ENCODE results near the gene PSKH1.
"Not testable (repeated sequence)": the region's sequence is repeated elsewhere in the genome, so short reads cannot be mapped to it uniquely, and the experiment has no call there.

PSKH1 gene

GRCh38 chr16:67924140-67924906, 31.3 kb downstream of the PSKH1 start:
- no peak for DNase-seq (ENCODE audit: low spot score)

- no peak for DNase-seq (ENCODE audit: low spot score)
Observed at GRCh38 chr16:67926181-67926750, 33.2 kb downstream of the PSKH1 start.

GRCh38 chr16:67927131-67927941, 34.3 kb downstream of the PSKH1 start:
- no peak for DNase-seq (ENCODE audit: low spot score)

- DNase-seq (ENCODE audit: low spot score), result no peak
Observed at GRCh38 chr16:67928147-67928546, 35.1 kb downstream of the PSKH1 start.

- peak; percentile 80 for DNase-seq (ENCODE audit: low spot score)
Observed at GRCh38 chr16:67928561-67929364, 35.7 kb downstream of the PSKH1 start.

GRCh38 chr16:67930191-67930590, 37.1 kb downstream of the PSKH1 start:
- DNase-seq (ENCODE audit: low spot score), result no peak

GRCh38 chr16:67930678-67931211, 37.7 kb downstream of the PSKH1 start:
- DNase-seq (ENCODE audit: low spot score), result no peak

- DNase-seq (ENCODE audit: low spot score), result no peak
Observed at GRCh38 chr16:67931712-67932461, 38.8 kb downstream of the PSKH1 start, which contains the start of gene CTRL. Gene CTRL (minus strand): TSS chr16:67931862. CDS start chr16:67931852, 10 bp downstream.

- DNase-seq (ENCODE audit: low spot score), result no peak
Observed at GRCh38 chr16:67932462-67932840, 39.4 kb downstream of the PSKH1 start.

- no peak for DNase-seq (ENCODE audit: low spot score)
Observed at GRCh38 chr16:67933805-67934204, 40.8 kb downstream of the PSKH1 start.

GRCh38 chr16:67934306-67935100, 41.4 kb downstream of the PSKH1 start:
- no peak for DNase-seq (ENCODE audit: low spot score)

GRCh38 chr16:67935101-67935401, 42.0 kb downstream of the PSKH1 start:
- no peak for DNase-seq (ENCODE audit: low spot score)

- peak; percentile 97 for DNase-seq (ENCODE audit: low spot score)
Observed at GRCh38 chr16:67935402-67936123, 42.5 kb downstream of the PSKH1 start.

- peak; percentile 52 for DNase-seq (ENCODE audit: low spot score)
Observed at GRCh38 chr16:67936124-67936879, 43.2 kb downstream of the PSKH1 start, which contains the start of gene PSMB10. Gene PSMB10 (minus strand): TSS chr16:67936850. CDS start chr16:67936749, 101 bp downstream.

- peak; percentile 89 for DNase-seq (ENCODE audit: low spot score)
Observed at GRCh38 chr16:67936880-67937605, 44.0 kb downstream of the PSKH1 start.

- not testable (repeated sequence) for DNase-seq (ENCODE audit: low spot score)
Observed at GRCh38 chr16:67937713-67938112, 44.7 kb downstream of the PSKH1 start.

GRCh38 chr16:67939507-67940445, 46.7 kb downstream of the PSKH1 start:
- no peak for DNase-seq (ENCODE audit: low spot score)

Data from activated CD4-positive, alpha-beta T cell treated with anti-CD3 and anti-CD28 coated beads, Interleukin-2, Interleukin-4, amounts not matched to agents 100 ng/mL and 50 ng/mL, durations not matched to agents 16 hours and 8 hours (primary cell).